Breast epithelium (tissue), 3 donors: ENCODE measurements around the gene USP15.

Experiments used
- POLR2A ChIP-seq: fragments of 450-650 bp; IDR thresholded peaks from one replicate; pipeline ENCODE4 v1.6.1; 2016; ENCODE audit warnings: antibody characterized with exemption, mild to moderate bottlenecking, moderate library complexity
- POLR2AphosphoS5 ChIP-seq, 3 donors: sonication (generic); formaldehyde crosslinking; IDR thresholded peaks; one replicate each; pipeline ENCODE4 v1.6.1; 2017; ENCODE audit warnings: antibody characterized with exemption in 3 of 3
- TF ChIP-seq, protein P1 (sequence below), 3 donors: fragments of 450-650 bp; IDR thresholded peaks; one replicate each; pipeline ENCODE4 v1.5.1; 2016 to 2017; ENCODE audit warnings: antibody characterized with exemption in 3 of 3, mild to moderate bottlenecking in 3 of 3, moderate library complexity in 3 of 3

DNA sequence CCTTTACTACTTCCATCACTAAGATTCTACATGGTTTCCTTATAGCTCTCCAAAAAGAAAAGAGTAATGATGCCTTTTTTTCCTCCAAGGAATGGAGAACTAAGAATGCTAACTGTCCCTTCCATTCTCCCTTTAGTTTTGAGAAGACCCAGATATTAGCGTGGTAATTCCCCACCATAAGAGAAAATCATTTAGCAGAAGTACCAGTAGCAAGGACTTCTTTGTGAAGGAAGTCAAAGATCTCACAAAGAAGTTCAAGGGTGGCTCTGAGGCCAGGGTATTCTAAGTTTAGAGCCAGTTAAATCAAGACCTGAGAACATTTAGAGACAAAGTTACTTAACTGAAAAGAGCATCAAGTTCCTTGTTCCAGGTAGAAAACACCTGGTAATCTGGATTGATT is 7.3 kb downstream of the USP15 start:
- TF ChIP-seq, protein P1, sequence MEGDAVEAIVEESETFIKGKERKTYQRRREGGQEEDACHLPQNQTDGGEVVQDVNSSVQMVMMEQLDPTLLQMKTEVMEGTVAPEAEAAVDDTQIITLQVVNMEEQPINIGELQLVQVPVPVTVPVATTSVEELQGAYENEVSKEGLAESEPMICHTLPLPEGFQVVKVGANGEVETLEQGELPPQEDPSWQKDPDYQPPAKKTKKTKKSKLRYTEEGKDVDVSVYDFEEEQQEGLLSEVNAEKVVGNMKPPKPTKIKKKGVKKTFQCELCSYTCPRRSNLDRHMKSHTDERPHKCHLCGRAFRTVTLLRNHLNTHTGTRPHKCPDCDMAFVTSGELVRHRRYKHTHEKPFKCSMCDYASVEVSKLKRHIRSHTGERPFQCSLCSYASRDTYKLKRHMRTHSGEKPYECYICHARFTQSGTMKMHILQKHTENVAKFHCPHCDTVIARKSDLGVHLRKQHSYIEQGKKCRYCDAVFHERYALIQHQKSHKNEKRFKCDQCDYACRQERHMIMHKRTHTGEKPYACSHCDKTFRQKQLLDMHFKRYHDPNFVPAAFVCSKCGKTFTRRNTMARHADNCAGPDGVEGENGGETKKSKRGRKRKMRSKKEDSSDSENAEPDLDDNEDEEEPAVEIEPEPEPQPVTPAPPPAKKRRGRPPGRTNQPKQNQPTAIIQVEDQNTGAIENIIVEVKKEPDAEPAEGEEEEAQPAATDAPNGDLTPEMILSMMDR (IDR thresholded peaks at IDR 0.05), result no peak
- no peak for TF ChIP-seq POLR2A
- TF ChIP-seq POLR2AphosphoS5 (IDR thresholded peaks at IDR 0.05), result no peak
